GM12873 (cell line): ENCODE results near the gene GSTCD.

Source experiments
- CTCF ChIP-seq: IDR thresholded peaks from 2 replicates; pipeline ENCODE4 v1.5.1; 2012; ENCODE audit warnings: low read depth, mild to moderate bottlenecking, moderate library complexity, low read length, control low read depth; ENCODE audit not compliant: insufficient read depth; ENCODE audit errors: missing control alignments

The GSTCD gene

GRCh38 chr4:105808030-105808749 is 99.6 kb downstream of the GSTCD start:
- no peak for TF ChIP-seq CTCF

GRCh38 chr4:105808750-105809041 is 100.1 kb downstream of the GSTCD start:
- no peak for TF ChIP-seq CTCF

- TF ChIP-seq CTCF = no peak
Observed at GRCh38 chr4:105815701-105816100, 107.1 kb downstream of the GSTCD start.

- no peak for TF ChIP-seq CTCF
Observed at GRCh38 chr4:105822061-105822460, 113.5 kb downstream of the GSTCD start.

- TF ChIP-seq CTCF = no peak
Observed at GRCh38 chr4:105828074-105828473, 119.5 kb downstream of the GSTCD start.

- no peak for TF ChIP-seq CTCF
Observed at GRCh38 chr4:105831189-105831588, 122.6 kb downstream of the GSTCD start.

- TF ChIP-seq CTCF = no peak
Observed at GRCh38 chr4:105835177-105835576, 126.6 kb downstream of the GSTCD start.
